AG10803 (cell line): Measurements from ENCODE around the gene FUS.
"Not testable (repeated sequence)": the region's sequence is repeated elsewhere in the genome, so short reads cannot be mapped to it uniquely, and the experiment has no call there.

Experiments used
- DNase-seq: peaks from one replicate; pipeline ENCODE4 v3.0.0; 2010; ENCODE audit warnings: low read depth
- H3K4me3 ChIP-seq: 2 replicates; pipeline ENCODE4 v1.5.1; 2011; ENCODE audit warnings: mild to moderate bottlenecking, low read length, control low read depth
- CTCF ChIP-seq: conservative IDR thresholded peaks from 2 replicates; pipeline ENCODE4 v1.5.1; 2011; ENCODE audit warnings: mild to moderate bottlenecking, low read length, control low read depth, inconsistent platforms

FUS gene

GRCh38 chr16:31157136-31157535, 22.8 kb upstream of the FUS start:
- DNase-seq, result no peak

GRCh38 chr16:31167315-31167714, 12.6 kb upstream of the FUS start:
- no peak for DNase-seq
- no peak for TF ChIP-seq CTCF
- no peak overlapping the region for H3K4me3 ChIP-seq

More at GRCh38 chr16:31157136-31157535, 22.8 kb upstream of the FUS start:
- no peak overlapping the region for H3K4me3 ChIP-seq
- no peak for TF ChIP-seq CTCF

DNA sequence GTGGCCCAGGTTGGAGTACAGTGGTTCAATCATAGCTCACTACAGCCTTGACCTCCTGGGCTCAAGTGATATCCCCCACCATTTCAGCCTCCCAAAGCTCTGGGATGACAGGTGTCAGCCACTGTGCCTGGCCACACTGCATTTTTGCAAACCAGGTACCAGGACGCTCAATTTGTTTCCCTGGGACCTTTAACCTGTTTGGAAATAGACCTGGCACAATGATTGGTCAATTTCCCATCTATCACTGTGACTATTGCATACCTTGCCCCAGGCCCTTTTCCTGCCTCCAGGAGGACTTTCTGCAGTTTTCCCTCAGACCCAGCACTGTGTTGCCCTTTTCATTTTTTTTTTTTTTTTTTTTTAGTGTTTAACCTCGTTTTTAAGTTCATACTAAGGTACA, 11.1 kb upstream of the FUS start:
- no peak for DNase-seq
- TF ChIP-seq CTCF, result no peak
- H3K4me3 ChIP-seq, result no peak overlapping the region

DNA sequence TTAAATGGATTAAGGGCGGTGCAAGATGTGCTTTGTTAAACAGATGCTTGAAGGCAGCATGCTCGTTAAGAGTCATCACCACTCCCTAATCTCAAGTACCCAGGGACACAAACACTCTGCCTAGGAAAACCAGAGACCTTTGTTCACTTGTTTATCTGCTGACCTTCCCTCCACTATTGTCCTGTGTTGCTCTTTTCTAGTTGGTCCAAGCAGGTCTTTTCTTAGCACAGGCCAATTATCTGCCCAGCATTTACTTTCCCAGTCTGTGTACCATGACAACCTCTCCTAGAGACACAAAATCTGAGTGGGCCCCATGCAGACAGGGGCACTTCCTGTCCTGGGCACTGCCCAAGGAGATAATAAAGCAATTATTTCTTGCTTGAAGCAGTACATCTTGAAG, 9.9 kb upstream of the FUS start:
- DNase-seq, H3K4me3 ChIP-seq: not testable (repeated sequence)

GRCh38 chr16:31177136-31177535, 2.8 kb upstream of the FUS start:
- no peak for TF ChIP-seq CTCF
- peak; percentile 43 for DNase-seq
- H3K4me3 ChIP-seq, result no peak overlapping the region

DNA sequence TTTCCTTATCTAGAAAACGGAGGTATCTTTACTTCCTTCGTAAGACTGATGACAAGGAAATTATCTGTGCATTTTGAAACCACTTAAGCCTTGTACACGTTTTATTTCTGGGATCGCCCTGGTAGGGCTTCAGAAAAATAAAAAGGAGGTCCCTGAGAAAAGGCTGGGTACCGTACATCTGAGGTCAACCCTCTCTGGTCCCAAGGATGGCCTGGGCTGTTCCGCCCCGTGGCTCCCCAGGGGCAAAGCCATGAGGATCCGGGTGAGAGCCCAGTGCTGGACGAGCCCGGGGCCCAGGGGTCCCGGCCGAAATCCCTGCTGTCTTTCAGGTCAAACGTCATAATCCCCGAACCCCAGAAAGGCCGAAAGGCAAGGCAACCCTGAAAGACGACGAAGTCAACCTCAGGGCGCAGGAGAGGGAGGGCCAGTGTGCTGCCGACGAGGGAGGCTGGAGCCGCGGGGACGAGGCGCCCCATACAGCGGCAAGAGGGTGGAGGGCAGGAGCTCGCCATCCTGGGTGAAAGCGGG, 656 bp upstream of the FUS start:
- no peak for TF ChIP-seq CTCF
- H3K4me3 ChIP-seq, result peak overlapping the region; percentile 94
- DNase-seq, result no peak

- DNase-seq, result no peak
- peak overlapping the region; percentile 94 for H3K4me3 ChIP-seq
- no peak for TF ChIP-seq CTCF
These were observed 1.3 kb downstream of the FUS start for GRCh38 chr16:31181102-31181830.
